Measurements from ENCODE around the gene ACP2. TPM values are rescaled to one million over a fixed set of nuclear protein-coding genes. Genes with fewer than 3 reads are reported as not detected.
A peak's percentile ranks its signal among the peaks of the same experiment; 100 is the strongest.

ACP2 gene
- polyA plus RNA-seq, 3 donors: 13.1 to 25.3 (median 20.5) TPM

DNA sequence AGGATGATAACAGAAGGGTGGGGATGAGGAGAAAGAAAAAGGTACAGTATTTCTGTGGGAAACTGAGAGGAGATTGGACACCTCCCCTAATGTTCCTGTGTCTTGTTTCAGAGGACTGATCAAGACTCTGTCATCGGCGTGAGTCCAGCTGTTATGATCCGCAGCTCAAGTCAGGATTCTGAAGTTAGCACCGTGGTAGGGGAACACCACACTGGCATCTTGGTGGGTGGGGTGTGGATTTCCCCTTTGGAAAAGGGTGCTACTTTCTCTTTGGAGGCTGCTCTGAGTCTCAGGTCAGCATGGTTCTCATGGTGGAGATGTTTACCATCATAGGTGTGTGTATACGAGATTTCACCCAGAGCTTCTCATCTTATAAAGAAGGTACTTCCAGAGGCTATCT, 46.8 kb upstream of the ACP2 start:
- Histone ChIP-seq H3K79me2 (ENCODE audit: insufficient read depth, low read length) (peaks cover 13% of the 10 kb centered on the region), H2AFZ (ENCODE audit: insufficient read depth, low read depth, low read length, poor library complexity, severe bottlenecking) (no peak overlapping the region), H3K27ac (ENCODE audit: low read depth in 1 of 2, low read length in 2 of 2) (no peak overlapping the region), H4K20me1 (ENCODE audit: insufficient read depth, low read length) (peaks cover 44% of the 10 kb centered on the region), H3K27me3 (ENCODE audit: control insufficient read depth in 2 of 2, insufficient read depth in 2 of 2, low read length in 2 of 2) (no peaks in the 10 kb centered on the region), H3K9ac (ENCODE audit: insufficient read depth, low read length, poor library complexity, severe bottlenecking) (no peak overlapping the region), H3K4me2 (replicated peaks; ENCODE audit: extremely low read depth, low read length, poor library complexity, severe bottlenecking) (no peak overlapping the region), H3K4me1 (ENCODE audit: control insufficient read depth in 1 of 2, insufficient read depth in 2 of 2, low read length in 2 of 2) (no peaks in the 10 kb centered on the region), H3K36me3 (replicated peaks in 1 of 2; ENCODE audit: control insufficient read depth in 1 of 2, insufficient read depth in 2 of 2, low read length in 2 of 2) (peaks cover 90 to 99% of the 10 kb centered on the region in 2 donors), H3K9me3 (replicated peaks in 1 of 2; ENCODE audit: control insufficient read depth in 1 of 2, insufficient read depth in 1 of 2, low read length in 2 of 2) (no peaks in the 10 kb centered on the region), H3K4me3 (replicated peaks in 1 of 3; ENCODE audit: low read depth in 2 of 3, low read length in 3 of 3) (no peak overlapping the region)
- no peak overlapping the region for H3K4me3 Mint-ChIP-seq
- no peak for DNase-seq
- no CpG with 5 or more reads among the region's 5 CpGs for WGBS (ENCODE audit: insufficient coverage)
- no peaks in the 10 kb centered on the region for H3K4me1 Mint-ChIP-seq
- H3K9me3 Mint-ChIP-seq: peaks cover 0 to 4% (median 0%) of the 10 kb centered on the region in 7 donors
- no peaks in the 10 kb centered on the region for H3K27me3 Mint-ChIP-seq (ENCODE audit: low read depth in 3 of 3)
- H3K27ac Mint-ChIP-seq: peak overlapping the region in 1 of 7 donors; percentile 55
- peaks cover 81 to 95% of the 10 kb centered on the region in 2 donors for H3K36me3 Mint-ChIP-seq
- intact Hi-C loops (cut with micrococcal nuclease): no loop called here
- TF ChIP-seq, protein P1, sequence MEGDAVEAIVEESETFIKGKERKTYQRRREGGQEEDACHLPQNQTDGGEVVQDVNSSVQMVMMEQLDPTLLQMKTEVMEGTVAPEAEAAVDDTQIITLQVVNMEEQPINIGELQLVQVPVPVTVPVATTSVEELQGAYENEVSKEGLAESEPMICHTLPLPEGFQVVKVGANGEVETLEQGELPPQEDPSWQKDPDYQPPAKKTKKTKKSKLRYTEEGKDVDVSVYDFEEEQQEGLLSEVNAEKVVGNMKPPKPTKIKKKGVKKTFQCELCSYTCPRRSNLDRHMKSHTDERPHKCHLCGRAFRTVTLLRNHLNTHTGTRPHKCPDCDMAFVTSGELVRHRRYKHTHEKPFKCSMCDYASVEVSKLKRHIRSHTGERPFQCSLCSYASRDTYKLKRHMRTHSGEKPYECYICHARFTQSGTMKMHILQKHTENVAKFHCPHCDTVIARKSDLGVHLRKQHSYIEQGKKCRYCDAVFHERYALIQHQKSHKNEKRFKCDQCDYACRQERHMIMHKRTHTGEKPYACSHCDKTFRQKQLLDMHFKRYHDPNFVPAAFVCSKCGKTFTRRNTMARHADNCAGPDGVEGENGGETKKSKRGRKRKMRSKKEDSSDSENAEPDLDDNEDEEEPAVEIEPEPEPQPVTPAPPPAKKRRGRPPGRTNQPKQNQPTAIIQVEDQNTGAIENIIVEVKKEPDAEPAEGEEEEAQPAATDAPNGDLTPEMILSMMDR (IDR thresholded peaks at IDR 0.05): no peak

DNA sequence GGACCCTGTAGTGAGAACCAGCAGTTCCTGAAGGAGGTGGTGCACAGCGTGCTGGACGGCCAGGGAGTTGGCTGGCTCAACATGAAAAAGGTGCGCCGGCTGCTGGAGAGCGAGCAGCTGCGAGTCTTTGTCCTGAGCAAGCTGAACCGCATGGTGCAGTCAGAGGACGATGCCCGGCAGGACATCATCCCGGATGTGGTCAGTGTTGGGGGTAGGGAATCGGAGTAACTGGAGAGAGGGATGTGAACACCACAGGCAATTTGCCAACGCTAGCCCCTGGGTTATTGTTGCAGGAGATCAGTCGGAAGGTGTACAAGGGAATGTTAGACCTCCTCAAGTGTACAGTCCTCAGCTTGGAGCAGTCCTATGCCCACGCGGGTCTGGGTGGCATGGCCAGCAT, 41.2 kb upstream of the ACP2 start:
- H3K27me3 Mint-ChIP-seq (ENCODE audit: low read depth in 3 of 3): no peaks in the 10 kb centered on the region
- DNase-seq: no peak
- peak overlapping the region in 1 of 7 donors; percentile 32 for H3K27ac Mint-ChIP-seq
- WGBS (ENCODE audit: insufficient coverage): 97% methylated on average over 9 of the region's 15 CpGs
- peaks cover 87 to 96% of the 10 kb centered on the region in 2 donors for H3K36me3 Mint-ChIP-seq
- no peak overlapping the region for H3K27ac ChIP-seq (ENCODE audit: low read depth in 1 of 2, low read length in 2 of 2)
- no peak overlapping the region for H3K4me2 ChIP-seq (replicated peaks; ENCODE audit: extremely low read depth, low read length, poor library complexity, severe bottlenecking)
- H3K4me3 ChIP-seq (replicated peaks in 1 of 3; ENCODE audit: low read depth in 2 of 3, low read length in 3 of 3): no peak overlapping the region
- H3K4me3 Mint-ChIP-seq: no peak overlapping the region
- TF ChIP-seq, protein P1 (IDR thresholded peaks at IDR 0.05): no peak
- H2AFZ ChIP-seq (ENCODE audit: insufficient read depth, low read depth, low read length, poor library complexity, severe bottlenecking): no peak overlapping the region
- H4K20me1 ChIP-seq (ENCODE audit: insufficient read depth, low read length): peaks cover 63% of the 10 kb centered on the region
- H3K4me1 Mint-ChIP-seq: no peaks in the 10 kb centered on the region
- no peaks in the 10 kb centered on the region for H3K4me1 ChIP-seq (ENCODE audit: control insufficient read depth in 1 of 2, insufficient read depth in 2 of 2, low read length in 2 of 2)
- H3K79me2 ChIP-seq (ENCODE audit: insufficient read depth, low read length): no peaks in the 10 kb centered on the region
- peaks cover 96 to 99% of the 10 kb centered on the region in 2 donors for H3K36me3 ChIP-seq (replicated peaks in 1 of 2; ENCODE audit: control insufficient read depth in 1 of 2, insufficient read depth in 2 of 2, low read length in 2 of 2)
- peaks cover 0 to 1% (median 0%) of the 10 kb centered on the region in 7 donors for H3K9me3 Mint-ChIP-seq
- intact Hi-C loops (cut with micrococcal nuclease): no loop called here
- no peak overlapping the region for H3K9ac ChIP-seq (ENCODE audit: insufficient read depth, low read length, poor library complexity, severe bottlenecking)
- H3K27me3 ChIP-seq (ENCODE audit: control insufficient read depth in 2 of 2, insufficient read depth in 2 of 2, low read length in 2 of 2): no peaks in the 10 kb centered on the region
- no peaks in the 10 kb centered on the region for H3K9me3 ChIP-seq (replicated peaks in 1 of 2; ENCODE audit: control insufficient read depth in 1 of 2, insufficient read depth in 1 of 2, low read length in 2 of 2)
